ENCODE data around the gene MOB3A.

DNA sequence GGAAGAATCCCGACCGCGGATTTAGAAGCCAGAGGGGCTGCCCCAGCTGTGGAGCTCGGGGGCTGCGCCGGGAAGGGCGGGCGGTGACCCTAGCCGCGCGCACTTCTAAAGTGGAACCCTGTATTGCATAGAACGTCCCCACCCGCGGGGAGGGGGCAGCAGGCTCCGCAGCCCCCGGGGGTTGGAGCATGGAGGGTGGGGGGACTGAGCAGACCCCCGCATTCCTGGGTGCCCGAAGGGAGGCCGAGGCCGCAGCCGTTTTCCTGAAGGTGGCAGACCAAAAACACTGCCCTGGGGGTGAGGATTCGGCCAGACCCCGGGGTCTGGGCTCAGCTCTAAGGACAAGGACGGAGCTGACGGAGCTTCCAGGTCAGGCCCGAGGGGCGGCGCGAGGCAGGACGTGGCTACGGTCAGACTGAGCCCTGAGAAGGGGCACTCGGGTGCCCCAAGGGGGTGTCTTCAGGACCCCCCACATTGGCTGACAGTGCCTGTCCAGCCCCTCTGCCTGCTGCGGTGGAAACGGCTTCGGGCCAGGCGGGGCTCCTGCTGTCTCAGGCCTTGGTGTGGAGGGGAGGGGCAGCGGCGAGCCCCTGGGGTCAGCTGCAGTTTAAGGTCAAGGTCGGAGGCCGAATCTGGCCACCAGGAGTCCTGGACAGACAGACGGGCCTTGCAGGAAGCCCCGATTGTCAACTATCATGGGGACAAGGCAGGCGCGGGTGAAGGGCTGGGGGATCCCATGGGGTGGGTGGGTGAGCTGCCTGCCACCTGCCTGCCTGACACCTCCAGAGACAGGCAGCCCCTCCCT, 57.6 kb downstream of the MOB3A start:
- TF ChIP-seq, protein P1, sequence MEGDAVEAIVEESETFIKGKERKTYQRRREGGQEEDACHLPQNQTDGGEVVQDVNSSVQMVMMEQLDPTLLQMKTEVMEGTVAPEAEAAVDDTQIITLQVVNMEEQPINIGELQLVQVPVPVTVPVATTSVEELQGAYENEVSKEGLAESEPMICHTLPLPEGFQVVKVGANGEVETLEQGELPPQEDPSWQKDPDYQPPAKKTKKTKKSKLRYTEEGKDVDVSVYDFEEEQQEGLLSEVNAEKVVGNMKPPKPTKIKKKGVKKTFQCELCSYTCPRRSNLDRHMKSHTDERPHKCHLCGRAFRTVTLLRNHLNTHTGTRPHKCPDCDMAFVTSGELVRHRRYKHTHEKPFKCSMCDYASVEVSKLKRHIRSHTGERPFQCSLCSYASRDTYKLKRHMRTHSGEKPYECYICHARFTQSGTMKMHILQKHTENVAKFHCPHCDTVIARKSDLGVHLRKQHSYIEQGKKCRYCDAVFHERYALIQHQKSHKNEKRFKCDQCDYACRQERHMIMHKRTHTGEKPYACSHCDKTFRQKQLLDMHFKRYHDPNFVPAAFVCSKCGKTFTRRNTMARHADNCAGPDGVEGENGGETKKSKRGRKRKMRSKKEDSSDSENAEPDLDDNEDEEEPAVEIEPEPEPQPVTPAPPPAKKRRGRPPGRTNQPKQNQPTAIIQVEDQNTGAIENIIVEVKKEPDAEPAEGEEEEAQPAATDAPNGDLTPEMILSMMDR (IDR thresholded peaks at IDR 0.05): no peak
- no peak for TF ChIP-seq ZFX (IDR thresholded peaks at IDR 0.05; ENCODE audit: borderline replicate concordance)

Data from 22Rv1 (cell line).